Activated T-cell treated with anti-CD3 and anti-CD28 coated beads, Interleukin-2, amount 50 U/mL, for 72 hours (primary cell): ENCODE data around the gene RALGPS2. TPM values are rescaled to one million over a fixed set of nuclear protein-coding genes. Genes with fewer than 3 reads are reported as not detected.

Experiments used
- ATAC-seq, 2 donors: fragments of 150-1000 bp; cut with Tn5 transposase; replicated peaks in 1 of 2; 2 replicates each; pipeline ENCODE4 v1.10.0; 2021; ENCODE audit warnings: moderate library complexity in 2 of 2, mild to moderate bottlenecking in 1 of 2
- DNase-seq, 2 donors: peaks; one replicate each; pipeline ENCODE4 v3.0.0; 2021 to 2022; ENCODE audit warnings: mixed read lengths in 1 of 2
- H3K27ac Mint-ChIP-seq: one replicate; pipeline ENCODE4 v1.8.0; 2022; ENCODE audit warnings: mild to moderate bottlenecking, moderate library complexity, mixed read lengths
- H3K27me3 Mint-ChIP-seq: one replicate; pipeline ENCODE4 v1.8.0; 2022; ENCODE audit warnings: low read depth, mixed read lengths
- H3K36me3 Mint-ChIP-seq, 2 donors: one replicate each; pipeline ENCODE4 v1.8.0; 2022; ENCODE audit warnings: mixed read lengths in 2 of 2, mild to moderate bottlenecking in 1 of 2; ENCODE audit not compliant: insufficient read depth in 2 of 2
- H3K4me1 Mint-ChIP-seq: one replicate; pipeline ENCODE4 v1.8.0; 2022; ENCODE audit warnings: low read depth, mixed read lengths
- H3K4me3 Mint-ChIP-seq, 2 donors: one replicate each; pipeline ENCODE4 v1.8.0; 2022; ENCODE audit warnings: mild to moderate bottlenecking in 2 of 2, mixed read lengths in 2 of 2, moderate library complexity in 2 of 2
- H3K9me3 Mint-ChIP-seq, 2 donors: one replicate each; pipeline ENCODE4 v1.8.0; 2022; ENCODE audit warnings: mixed read lengths in 2 of 2
- total RNA-seq, 2 donors: library from RNA; stranded (reverse); gene quantifications; one replicate each; pipeline ENCODE4 v1.2.3, GENCODE V29; 2022

RALGPS2 gene
- total RNA-seq, 2 donors from 2014 or later, result 7.8 to 16.5 TPM

DNA sequence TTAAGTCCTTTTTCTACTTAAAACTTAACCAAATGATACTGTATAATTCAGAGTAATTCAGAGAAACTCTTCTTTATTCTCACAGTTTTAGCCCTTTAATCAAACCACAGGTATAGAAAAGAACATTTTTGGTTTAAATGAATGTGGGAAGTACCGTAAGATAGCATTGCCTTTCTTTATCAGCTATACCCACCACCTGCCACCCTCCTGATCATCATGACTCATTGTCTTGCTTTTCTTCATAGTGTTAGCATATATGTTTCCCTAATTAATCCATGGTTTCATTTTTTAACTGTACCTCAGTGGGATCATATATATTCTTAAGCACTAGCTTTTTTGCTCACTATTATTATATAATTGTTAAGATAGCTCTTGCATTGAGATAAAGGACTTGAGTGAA lies 173.4 kb downstream of the RALGPS2 start:
- peaks cover 3 to 4% of the 10 kb centered on the region in 2 donors for H3K36me3 Mint-ChIP-seq
- no peak overlapping the region for H3K4me3 Mint-ChIP-seq
- no peak overlapping the region for H3K27ac Mint-ChIP-seq
- ATAC-seq, result no peak
- peaks cover 5% of the 10 kb centered on the region for H3K4me1 Mint-ChIP-seq
- no peak for DNase-seq
- no peaks in the 10 kb centered on the region for H3K9me3 Mint-ChIP-seq
- no peaks in the 10 kb centered on the region for H3K27me3 Mint-ChIP-seq

DNA sequence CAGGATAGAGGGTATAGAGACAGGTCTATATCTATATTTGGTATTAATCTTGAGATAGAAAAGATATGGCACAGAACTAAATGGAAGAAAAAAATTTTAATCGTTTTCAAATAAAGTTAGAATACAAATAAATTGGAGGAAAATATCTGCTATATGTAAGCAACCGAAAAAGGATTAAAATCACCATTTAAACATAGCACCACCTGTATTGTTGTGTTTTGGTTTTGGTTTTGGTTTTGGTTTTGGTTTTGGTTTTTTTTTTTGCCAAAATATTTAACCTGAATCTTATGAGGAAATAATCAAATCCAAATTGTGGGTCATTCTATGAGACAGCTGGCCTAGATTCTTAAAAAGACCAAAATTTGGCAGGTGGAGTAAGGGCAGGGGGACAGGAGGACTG lies 174.4 kb downstream of the RALGPS2 start:
- H3K4me3 Mint-ChIP-seq, result peak overlapping the region in 1 of 2 donors; percentile 48
- DNase-seq (no peak), ATAC-seq (no peak)
- H3K4me1 Mint-ChIP-seq, result peaks cover 5% of the 10 kb centered on the region
- H3K27ac Mint-ChIP-seq, result no peak overlapping the region
- no peaks in the 10 kb centered on the region for H3K27me3 Mint-ChIP-seq
- peaks cover 0 to 3% of the 10 kb centered on the region in 2 donors for H3K9me3 Mint-ChIP-seq
- H3K36me3 Mint-ChIP-seq, result peaks cover 0 to 4% of the 10 kb centered on the region in 2 donors

DNA sequence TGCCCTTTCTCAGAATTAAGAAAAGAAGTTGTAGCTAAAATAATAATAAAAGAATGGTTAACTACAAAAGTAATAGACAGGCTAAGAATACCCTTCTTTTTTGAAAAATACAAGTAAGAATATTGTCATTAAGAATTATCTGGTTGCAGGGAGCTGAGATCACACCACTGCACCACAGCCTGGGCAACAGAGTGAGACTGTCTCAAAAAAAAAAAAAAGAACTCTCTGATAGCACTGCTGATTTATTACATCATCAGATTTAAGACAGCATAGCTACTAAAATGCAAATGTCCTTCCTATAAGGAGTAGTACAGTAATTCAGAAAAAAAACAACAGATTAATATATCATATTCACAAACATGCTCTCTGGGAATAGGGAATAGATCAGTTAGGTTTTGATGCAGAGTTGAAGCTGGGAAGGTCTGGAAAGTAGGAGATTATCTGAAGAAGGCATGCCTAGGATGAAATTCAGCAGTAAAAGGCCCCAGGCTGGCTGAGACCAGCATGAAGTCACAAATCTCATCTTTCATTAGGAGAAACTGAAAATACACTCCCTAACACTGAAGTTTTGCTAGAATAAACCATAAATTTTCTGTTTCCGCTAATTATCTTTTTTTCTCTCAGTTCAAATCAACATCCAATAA lies 176.6 kb downstream of the RALGPS2 start:
- Mint-ChIP-seq H3K4me1 (peaks cover 5% of the 10 kb centered on the region), H3K27ac (no peak overlapping the region), H3K36me3 (no peaks in the 10 kb centered on the region), H3K9me3 (peaks cover 0 to 3% of the 10 kb centered on the region in 2 donors), H3K4me3 (no peak overlapping the region), H3K27me3 (no peaks in the 10 kb centered on the region)
- ATAC-seq (no peak), DNase-seq (no peak)

DNA sequence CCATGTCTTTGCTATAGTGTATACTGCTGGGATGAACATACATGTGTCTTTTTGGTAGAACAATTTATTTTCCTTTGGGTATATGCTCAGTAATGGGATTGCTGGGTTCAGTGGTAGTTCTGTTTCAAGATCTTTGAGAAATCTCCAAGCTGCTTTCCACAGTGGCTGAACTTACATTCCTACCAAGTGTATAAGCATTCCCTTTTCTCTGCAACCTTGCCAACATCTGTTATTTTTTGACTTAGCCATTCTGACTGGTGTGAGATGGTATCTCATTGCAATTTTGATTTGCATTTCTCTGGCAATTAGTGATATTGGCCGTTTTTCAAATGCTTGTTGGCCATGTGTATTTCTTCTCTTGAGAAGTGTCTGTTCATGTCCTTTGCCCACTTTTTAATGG lies 183.3 kb downstream of the RALGPS2 start:
- no peak for ATAC-seq

DNA sequence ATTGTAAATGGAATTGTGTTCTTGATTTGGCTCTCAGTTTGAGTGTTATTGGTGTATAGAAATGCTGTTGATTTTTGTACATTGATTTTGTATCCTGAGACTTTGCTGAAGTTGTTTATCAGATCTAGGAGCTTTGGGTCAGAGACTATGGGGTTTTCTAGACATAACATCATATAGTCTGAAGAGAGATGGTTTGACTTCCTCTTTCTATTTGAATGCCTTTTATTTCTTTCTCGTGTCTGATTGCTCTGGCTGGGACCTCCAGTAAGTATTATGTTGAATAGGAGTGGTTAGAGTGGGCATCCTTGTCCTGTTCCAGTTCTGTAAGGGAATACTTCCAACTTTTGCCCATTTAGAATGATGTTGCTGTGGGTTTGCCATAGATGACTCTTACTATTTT lies 185.0 kb downstream of the RALGPS2 start:
- Mint-ChIP-seq H3K27ac (no peak overlapping the region), H3K27me3 (no peaks in the 10 kb centered on the region), H3K4me1 (peaks cover 7% of the 10 kb centered on the region), H3K9me3 (peaks cover 2 to 4% of the 10 kb centered on the region in 2 donors), H3K4me3 (no peak overlapping the region), H3K36me3 (peaks cover 2 to 4% of the 10 kb centered on the region in 2 donors)
- DNase-seq (no peak), ATAC-seq (no peak)

More for the DNA sequence above, 183.3 kb downstream of the RALGPS2 start:
- no peak for DNase-seq
- no peak overlapping the region for H3K27ac Mint-ChIP-seq
- peaks cover 4 to 5% of the 10 kb centered on the region in 2 donors for H3K9me3 Mint-ChIP-seq
- peaks cover 2 to 4% of the 10 kb centered on the region in 2 donors for H3K36me3 Mint-ChIP-seq
- no peaks in the 10 kb centered on the region for H3K4me1 Mint-ChIP-seq
- no peak overlapping the region for H3K4me3 Mint-ChIP-seq
- H3K27me3 Mint-ChIP-seq, result no peaks in the 10 kb centered on the region

DNA sequence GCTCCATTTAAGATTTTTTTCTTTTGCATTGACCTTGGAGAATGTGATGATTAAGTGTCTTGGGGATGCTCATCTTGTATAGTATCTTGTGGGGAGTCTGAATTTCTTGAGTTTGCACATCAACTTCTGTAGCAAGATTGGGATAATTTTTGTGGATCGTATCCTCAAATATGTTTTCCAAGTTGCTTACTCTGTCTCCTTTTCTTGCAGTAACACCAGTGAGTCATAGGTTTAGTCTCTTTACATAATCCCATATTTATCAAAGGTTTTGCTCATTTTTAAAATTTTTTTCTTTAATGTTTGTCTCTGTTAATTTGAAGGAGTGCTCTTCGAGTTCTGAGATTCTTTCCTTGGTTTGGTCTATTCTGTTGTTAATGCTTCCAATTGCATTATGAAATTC lies 187.6 kb downstream of the RALGPS2 start:
- DNase-seq (no peak), ATAC-seq (no peak)
- H3K4me1 Mint-ChIP-seq, result peaks cover 7% of the 10 kb centered on the region
- H3K27me3 Mint-ChIP-seq, result no peaks in the 10 kb centered on the region
- H3K9me3 Mint-ChIP-seq, result peaks cover 2 to 4% of the 10 kb centered on the region in 2 donors
- H3K36me3 Mint-ChIP-seq, result peaks cover 2 to 4% of the 10 kb centered on the region in 2 donors
- no peak overlapping the region for H3K27ac Mint-ChIP-seq
- H3K4me3 Mint-ChIP-seq, result no peak overlapping the region

DNA sequence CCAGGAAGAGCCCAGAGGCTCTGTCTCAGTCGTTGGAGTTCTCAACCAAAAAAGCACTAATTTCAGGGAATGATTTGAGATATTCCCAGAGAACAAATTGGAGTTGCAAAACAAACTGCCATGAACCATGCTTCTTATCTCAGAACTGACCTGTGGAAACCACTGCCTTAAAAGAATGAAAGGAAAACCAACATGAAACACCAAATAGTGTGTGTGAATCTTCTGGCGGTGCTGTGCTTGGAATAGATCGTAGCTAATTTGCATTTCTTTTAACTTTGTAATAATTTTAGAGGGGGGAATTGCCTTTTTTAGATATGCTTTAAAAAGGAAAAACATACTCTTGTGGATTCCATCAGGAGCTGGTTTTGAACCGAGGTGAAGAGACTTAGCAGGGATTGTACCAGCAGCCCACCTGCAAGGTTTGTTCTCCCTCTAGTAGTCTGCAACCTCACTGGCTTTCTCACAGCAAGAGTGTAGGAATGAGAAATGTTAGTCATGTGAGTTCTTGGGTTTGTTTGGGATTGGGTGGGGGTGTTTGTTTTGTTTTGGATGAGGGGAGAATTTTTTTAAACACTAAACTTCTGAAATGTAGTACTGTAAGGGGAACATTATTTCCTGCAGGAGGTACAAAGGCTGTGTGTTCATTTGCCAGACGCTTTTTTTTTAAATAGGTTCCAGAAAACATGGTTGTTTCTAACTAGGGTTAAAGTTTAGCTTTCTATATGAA lies 191.6 kb downstream of the RALGPS2 start:
- no peaks in the 10 kb centered on the region for H3K27me3 Mint-ChIP-seq
- peaks cover 0 to 2% of the 10 kb centered on the region in 2 donors for H3K36me3 Mint-ChIP-seq
- no peak overlapping the region for H3K27ac Mint-ChIP-seq
- DNase-seq (no peak), ATAC-seq (no peak)
- no peaks in the 10 kb centered on the region for H3K9me3 Mint-ChIP-seq
- peaks cover 7% of the 10 kb centered on the region for H3K4me1 Mint-ChIP-seq
- H3K4me3 Mint-ChIP-seq, result no peak overlapping the region

DNA sequence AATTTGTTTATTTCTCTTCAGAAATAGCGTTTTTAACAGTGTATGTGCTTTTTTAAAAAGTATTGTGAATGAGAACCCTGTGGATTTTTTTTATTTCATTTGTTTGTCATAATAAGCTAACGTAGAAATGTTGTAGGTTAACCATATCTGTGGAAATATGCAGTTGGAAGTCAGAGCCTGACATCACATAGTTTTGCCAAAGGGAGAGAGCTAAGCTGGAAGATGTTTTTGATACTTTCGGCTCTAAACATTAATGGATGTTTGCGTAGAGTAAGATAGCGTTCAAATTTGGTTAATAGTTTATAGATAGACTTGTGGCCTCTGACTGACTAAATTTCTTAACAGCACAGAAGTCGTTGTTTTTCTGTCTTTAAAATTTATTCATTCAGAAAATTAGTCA lies 193.3 kb downstream of the RALGPS2 start:
- peaks cover 0 to 4% of the 10 kb centered on the region in 2 donors for H3K9me3 Mint-ChIP-seq
- no peak overlapping the region for H3K4me3 Mint-ChIP-seq
- peaks cover 7% of the 10 kb centered on the region for H3K4me1 Mint-ChIP-seq
- ATAC-seq, result no peak
- H3K36me3 Mint-ChIP-seq, result peaks cover 0 to under 1% of the 10 kb centered on the region in 2 donors
- no peak for DNase-seq
- no peak overlapping the region for H3K27ac Mint-ChIP-seq
- H3K27me3 Mint-ChIP-seq, result no peaks in the 10 kb centered on the region

DNA sequence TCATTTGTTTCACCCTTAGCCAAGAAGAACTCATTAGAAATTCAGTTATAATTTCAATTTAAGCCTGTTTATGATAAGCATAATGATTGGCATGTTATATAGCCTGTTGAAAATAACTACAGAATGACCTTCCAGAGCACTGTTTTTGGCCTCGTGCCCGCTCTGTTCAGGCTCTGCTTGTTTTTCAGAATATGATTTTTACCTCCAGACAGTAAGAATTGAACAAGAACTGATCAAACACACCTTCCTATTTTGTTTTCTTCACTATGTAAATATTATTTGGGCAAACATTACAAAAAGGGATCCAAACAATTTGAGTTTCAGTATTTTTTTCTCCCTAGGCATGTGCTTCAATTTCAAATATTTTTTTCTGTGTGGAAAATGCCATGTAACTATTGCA lies 193.9 kb downstream of the RALGPS2 start:
- no peaks in the 10 kb centered on the region for H3K27me3 Mint-ChIP-seq
- no peak overlapping the region for H3K4me3 Mint-ChIP-seq
- no peaks in the 10 kb centered on the region for H3K36me3 Mint-ChIP-seq
- ATAC-seq (no peak), DNase-seq (no peak)
- peaks cover 0 to 4% of the 10 kb centered on the region in 2 donors for H3K9me3 Mint-ChIP-seq
- no peak overlapping the region for H3K27ac Mint-ChIP-seq
- H3K4me1 Mint-ChIP-seq, result peaks cover 7% of the 10 kb centered on the region

DNA sequence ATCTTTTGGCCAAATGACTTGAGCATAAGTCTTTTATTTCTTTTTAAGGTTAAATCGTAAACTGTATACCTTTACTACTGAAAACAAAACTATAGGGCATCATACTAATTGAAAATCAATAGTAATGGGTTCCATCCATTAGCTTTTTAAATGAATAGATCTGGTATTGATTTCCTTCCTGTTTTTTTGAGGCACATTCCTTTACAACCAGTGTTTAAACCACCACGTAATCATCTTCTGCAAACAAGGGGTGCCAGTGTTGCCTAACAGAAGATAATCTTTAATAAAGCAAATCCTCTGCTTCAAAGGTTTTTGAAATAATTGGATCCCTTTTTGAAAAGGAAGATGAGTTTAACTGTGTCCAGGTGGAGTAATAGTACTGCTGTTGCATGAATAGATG lies 194.5 kb downstream of the RALGPS2 start:
- peaks cover 4% of the 10 kb centered on the region for H3K4me1 Mint-ChIP-seq
- no peaks in the 10 kb centered on the region for H3K36me3 Mint-ChIP-seq
- ATAC-seq (no peak), DNase-seq (no peak)
- peaks cover 4 to 5% of the 10 kb centered on the region in 2 donors for H3K9me3 Mint-ChIP-seq
- H3K27ac Mint-ChIP-seq, result no peak overlapping the region
- no peak overlapping the region for H3K4me3 Mint-ChIP-seq
- H3K27me3 Mint-ChIP-seq, result no peaks in the 10 kb centered on the region

DNA sequence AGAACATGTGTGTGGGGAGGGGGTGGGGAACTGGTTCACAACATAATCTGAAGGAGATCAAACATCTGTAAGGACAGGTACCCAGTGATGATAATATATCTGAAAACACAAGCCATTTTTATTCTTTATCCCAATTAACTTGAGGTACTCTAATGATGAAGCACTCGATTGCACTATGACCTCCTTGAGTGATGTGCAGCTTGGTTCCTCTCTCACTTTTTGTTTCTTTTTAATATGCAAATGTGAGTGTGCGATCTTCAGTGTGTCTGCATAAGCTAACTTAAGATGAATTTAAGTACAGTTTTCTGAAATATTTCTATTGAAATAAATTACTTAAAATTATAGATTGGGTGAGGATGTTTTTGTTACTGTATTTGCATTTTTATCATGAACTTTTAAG lies 196.5 kb downstream of the RALGPS2 start:
- Mint-ChIP-seq H3K4me3 (no peak overlapping the region), H3K36me3 (no peaks in the 10 kb centered on the region), H3K4me1 (no peaks in the 10 kb centered on the region), H3K9me3 (peaks cover 4 to 5% of the 10 kb centered on the region in 2 donors), H3K27me3 (no peaks in the 10 kb centered on the region), H3K27ac (no peak overlapping the region)
- DNase-seq, result no peak
- ATAC-seq, result no peak

DNA sequence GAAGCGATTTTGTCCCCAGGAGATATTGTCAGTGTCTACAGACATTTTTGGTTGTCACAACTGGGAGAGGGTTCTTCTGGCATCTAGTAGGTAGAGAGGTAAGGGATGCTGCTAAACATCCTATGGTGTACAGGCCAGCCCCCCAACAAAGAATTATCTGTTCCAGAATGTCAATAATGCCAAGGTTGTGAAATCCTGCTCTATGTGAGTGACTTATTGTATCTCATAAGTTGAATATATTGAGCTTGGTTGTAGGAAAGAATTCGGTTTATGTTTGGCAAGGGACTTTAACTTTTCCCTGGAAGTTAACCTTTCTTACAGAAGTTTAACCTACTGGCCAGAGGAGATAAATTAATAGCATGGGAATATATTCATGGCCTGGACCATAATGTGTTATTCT lies 198.5 kb downstream of the RALGPS2 start:
- no peaks in the 10 kb centered on the region for H3K36me3 Mint-ChIP-seq
- H3K27ac Mint-ChIP-seq, result no peak overlapping the region
- H3K9me3 Mint-ChIP-seq, result peaks cover 4 to 5% of the 10 kb centered on the region in 2 donors
- H3K27me3 Mint-ChIP-seq, result no peaks in the 10 kb centered on the region
- DNase-seq (no peak), ATAC-seq (no peak)
- H3K4me1 Mint-ChIP-seq, result no peaks in the 10 kb centered on the region
- H3K4me3 Mint-ChIP-seq, result no peak overlapping the region

DNA sequence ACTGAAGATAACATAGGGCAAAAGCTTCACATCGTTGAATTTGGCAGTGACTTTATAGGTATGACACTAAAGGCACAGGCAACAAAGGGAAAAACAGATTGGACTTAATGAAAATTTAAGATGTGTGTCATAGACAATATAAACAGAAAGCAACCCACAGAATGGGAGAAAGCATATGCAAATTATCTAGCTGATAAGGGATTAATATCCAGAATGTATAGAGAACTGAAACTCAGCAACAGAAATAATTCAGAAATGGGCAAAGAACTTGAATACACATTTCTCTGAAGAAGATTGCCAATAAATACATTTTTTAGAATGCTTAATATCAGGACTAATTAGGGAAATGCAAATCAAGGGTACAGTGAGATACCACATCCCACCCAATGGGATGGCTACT lies 201.0 kb downstream of the RALGPS2 start:
- Mint-ChIP-seq H3K9me3 (peaks cover 4 to 5% of the 10 kb centered on the region in 2 donors), H3K27me3 (no peaks in the 10 kb centered on the region), H3K4me3 (no peak overlapping the region), H3K4me1 (peaks cover 9% of the 10 kb centered on the region), H3K27ac (no peak overlapping the region), H3K36me3 (no peaks in the 10 kb centered on the region)
- ATAC-seq (no peak), DNase-seq (no peak)
